Endothelial cell of umbilical vein (primary cell): ENCODE data around the gene KCNF1. TPM values are rescaled to one million over a fixed set of nuclear protein-coding genes. Genes with fewer than 3 reads are reported as not detected.

Source experiments
- BruUV-seq: library from RNA; stranded (reverse); fragments of 400-500 nt; replicated peaks from 2 replicates; lab custom pipeline; 2021; lab: Mats Ljungman, UMichigan
- CTCF ChIA-PET: fragments of 300-600, 350-600 bp; sonication (Branson Sonifier 250); formaldehyde crosslinking; loops from one replicate; lab custom pipeline; 2021; ENCODE audit warnings: antibody characterized with exemption, inconsistent platforms; lab: Charles Lee
- POLR2A ChIA-PET: fragments of 300-600, 350-600 bp; sonication (Branson Sonifier 250); formaldehyde crosslinking; loops from one replicate; lab custom pipeline; 2021; ENCODE audit warnings: antibody characterized with exemption, inconsistent platforms; lab: Charles Lee
- DNase-seq: peaks from one replicate; pipeline ENCODE4 v3.0.0-alpha.2; 2011; ENCODE audit warnings: low read depth, low spot score
- FAIRE-seq: peaks from 2 replicates; lab custom pipeline; 2011; peaks lifted over from hg19 to GRCh38; lab: Jason Lieb, UNC
- H2AFZ ChIP-seq: 2 replicates; pipeline ENCODE4 v1.6.0; 2012; ENCODE audit warnings: low read depth, low read length, control low read depth, inconsistent platforms
- H3K27ac ChIP-seq: 2 replicates; pipeline ENCODE4 v1.5.1; 2011; ENCODE audit warnings: low read depth, mild to moderate bottlenecking, control low read depth, low read length, moderate library complexity; ENCODE audit not compliant: insufficient read depth
- H3K27me3 ChIP-seq, 2 experiments: 2 replicates each; pipeline versions ENCODE4 v1.6.0 to v1.6.1; 2011; ENCODE audit warnings: low read length in 2 of 2, mixed read lengths in 1 of 2; ENCODE audit not compliant: control insufficient read depth in 2 of 2, insufficient read depth in 2 of 2
- H3K36me3 ChIP-seq, 2 experiments: 2 replicates in 1 of 2; 3 replicates in 1 of 2; pipeline ENCODE4 v1.5.1; 2011; ENCODE audit warnings: low read length in 2 of 2, mild to moderate bottlenecking in 1 of 2, moderate library complexity in 1 of 2; ENCODE audit not compliant: control insufficient read depth in 2 of 2, insufficient read depth in 2 of 2; ENCODE audit errors: extremely low read depth in 1 of 2
- H3K4me1 ChIP-seq: 3 replicates; pipeline ENCODE4 v1.5.1; 2011; ENCODE audit warnings: mild to moderate bottlenecking, low read length; ENCODE audit not compliant: control insufficient read depth, insufficient read depth; ENCODE audit errors: extremely low read depth
- H3K4me2 ChIP-seq: 2 replicates; pipeline ENCODE4 v1.6.1; 2011; ENCODE audit warnings: low read length, control low read depth, mixed read lengths; ENCODE audit not compliant: insufficient read depth
- H3K4me3 ChIP-seq, 3 experiments: fragments of 200-600 bp in 1 of 3; sonication (generic), shearing (Covaris generic) in 1 of 3; replicated peaks in 1 of 3; 2 replicates each; pipeline ENCODE4 v1.5.1; 2011 to 2016; ENCODE audit warnings: control low read depth in 3 of 3, low read length in 3 of 3, mild to moderate bottlenecking in 2 of 3, inconsistent platforms in 1 of 3, low read depth in 1 of 3, moderate library complexity in 1 of 3; ENCODE audit not compliant: insufficient read depth in 1 of 3
- H3K79me2 ChIP-seq: 2 replicates; pipeline ENCODE4 v1.6.0; 2012; ENCODE audit warnings: low read length, inconsistent platforms; ENCODE audit not compliant: control insufficient read depth, insufficient read depth
- H3K9ac ChIP-seq: replicated peaks from 2 replicates; pipeline ENCODE3; 2011; ENCODE audit warnings: low read length, control low read depth; ENCODE audit not compliant: insufficient read depth; ENCODE audit errors: extremely low read depth
- H3K9me1 ChIP-seq: replicated peaks from 3 replicates; pipeline ENCODE4 v1.6.0; 2011; ENCODE audit warnings: mild to moderate bottlenecking, low read length; ENCODE audit not compliant: control insufficient read depth, insufficient read depth; ENCODE audit errors: extremely low read depth
- H3K9me3 ChIP-seq: replicated peaks from 2 replicates; pipeline ENCODE4 v1.5.1; 2012; ENCODE audit warnings: low read length, inconsistent platforms; ENCODE audit not compliant: control insufficient read depth, insufficient read depth
- H4K20me1 ChIP-seq: replicated peaks from 2 replicates; pipeline ENCODE3; 2011; ENCODE audit warnings: mild to moderate bottlenecking, low read length; ENCODE audit not compliant: control insufficient read depth, insufficient read depth; ENCODE audit errors: extremely low read depth
- CTCF ChIP-seq, 2 donors: IDR thresholded peaks; 1 replicate in 1 of 2; 2 replicates in 1 of 2; pipeline ENCODE4 v1.5.1; 2011; ENCODE audit warnings: low read length in 2 of 2, mild to moderate bottlenecking in 2 of 2, moderate library complexity in 2 of 2, control low read depth in 1 of 2, inconsistent platforms in 1 of 2, low read depth in 1 of 2; ENCODE audit not compliant: insufficient read depth in 1 of 2; ENCODE audit errors: extremely low read depth in 1 of 2
- EZH2 ChIP-seq: IDR thresholded peaks from 2 replicates; pipeline ENCODE4 v1.6.1; 2012; ENCODE audit warnings: borderline replicate concordance, low read depth, mild to moderate bottlenecking, moderate library complexity, low read length, inconsistent platforms; ENCODE audit not compliant: severe bottlenecking
- FOS ChIP-seq: IDR thresholded peaks from 2 replicates; pipeline ENCODE4 v1.6.1; 2011; ENCODE audit warnings: mild to moderate bottlenecking, low read length, moderate library complexity, borderline replicate concordance; ENCODE audit not compliant: insufficient read depth
- GATA2 ChIP-seq: IDR thresholded peaks from 2 replicates; pipeline ENCODE4 v1.7.0; 2011; ENCODE audit warnings: low read depth, mild to moderate bottlenecking, moderate library complexity, mixed read lengths, low read length; ENCODE audit not compliant: insufficient read length, insufficient read depth
- JUN ChIP-seq: IDR thresholded peaks from 2 replicates; pipeline ENCODE4 v1.6.1; 2011; ENCODE audit warnings: borderline replicate concordance, low read depth; ENCODE audit not compliant: insufficient read length, insufficient read depth
- MAX ChIP-seq: IDR thresholded peaks from 2 replicates; pipeline ENCODE4 v1.6.1; 2011; ENCODE audit not compliant: insufficient read depth, insufficient read length
- MYC ChIP-seq: IDR thresholded peaks from one replicate; pipeline ENCODE4 v1.6.1; 2011; ENCODE audit warnings: mild to moderate bottlenecking, low read depth, low read length
- POLR2A ChIP-seq: IDR thresholded peaks from 2 replicates; pipeline ENCODE4 v1.6.1; 2012; ENCODE audit warnings: low read depth, mild to moderate bottlenecking, control low read depth, low read length
- POLR2AphosphoS5 ChIP-seq: IDR thresholded peaks from 2 replicates; pipeline ENCODE4 v1.6.1; 2012; ENCODE audit warnings: low read depth, mild to moderate bottlenecking, control low read depth, low read length, moderate library complexity; ENCODE audit not compliant: insufficient read depth
- dilution Hi-C: fragments of 300-500 bp; cut with MboI; formaldehyde crosslinking; loops from one replicate; pipeline ENCODE4 v1.15.0; 2019; ENCODE audit warnings: low sequenced_read_pairs; ENCODE audit not compliant: extremely low pct_ligation_motif_present
- intact Hi-C: fragments of 100-400 bp; cut with micrococcal nuclease; formaldehyde crosslinking; loops from one replicate; pipeline ENCODE4 v1.10.0; 2022
- polyA plus RNA-seq, 4 experiments: library from polyadenylated mRNA; depleted of rRNA in 3 of 4; stranded (reverse) in 3 of 4; unstranded in 1 of 4; fragments of >200 nt; gene quantifications; 2 replicates each; pipeline versions ENCODE4 v1.2.1 to v1.2.3, GENCODE V29; 2011 to 2012; ENCODE audit warnings: missing spikeins in 1 of 4
- total RNA-seq: library from RNA; stranded (reverse); gene quantifications from 2 replicates; pipeline ENCODE4 v1.2.3, GENCODE V29; 2021

KCNF1 gene
- total and polyA plus RNA-seq, 2 donors (not counting 3 experiments of a cell fraction or from before 2014, with no cell fraction given): 0.23 to 0.42 TPM

- Histone ChIP-seq H3K9ac (no peak overlapping the region), H3K4me1 (no peaks in the 10 kb centered on the region), H3K9me3 (no peaks in the 10 kb centered on the region), H3K4me2 (no peak overlapping the region), H3K4me3 (no peak overlapping the region), H3K36me3 (no peaks in the 10 kb centered on the region), H3K27ac (no peak overlapping the region), H3K27me3 (peaks cover 0 to 7% of the 10 kb centered on the region in 2 experiments), H2AFZ (no peak overlapping the region), H3K79me2 (no peaks in the 10 kb centered on the region), H3K9me1 (no peaks in the 10 kb centered on the region), H4K20me1 (no peaks in the 10 kb centered on the region)
- TF ChIP-seq MAX (no peak), POLR2A (no peak), GATA2 (no peak), POLR2AphosphoS5 (no peak), MYC (no peak), FOS (no peak), EZH2 (no peak), JUN (no peak), CTCF (IDR thresholded peaks at IDR 0.05; ENCODE audit: extremely low read depth in 1 of 2, insufficient read depth in 1 of 2, low read depth in 1 of 2, low read length in 2 of 2) (no peak)
- no peak for FAIRE-seq
- ChIA-PET POLR2A (no interaction called here), CTCF (no interaction called here)
- dilution Hi-C loops (no loop called here), intact Hi-C loops (no loop called here)
- BruUV-seq: no TSS peak
- no peak for DNase-seq
These were observed 49.4 kb upstream of the KCNF1 start for GRCh38 chr2:10862330-10862729.
